Measurements from ENCODE around the gene HSD17B3.
"Not testable (repeated sequence)": the region's sequence is repeated elsewhere in the genome, so short reads cannot be mapped to it uniquely, and the experiment has no call there.

HSD17B3 gene

GRCh38 chr9:96189995-96190394, 112.0 kb downstream of the HSD17B3 start:
- Histone ChIP-seq H3K4me1 (ENCODE audit: insufficient read depth, low read length, poor library complexity, severe bottlenecking) (no peaks in the 10 kb centered on the region), H3K9me2 (replicated peaks; ENCODE audit: low read depth, low read length) (no peaks in the 10 kb centered on the region), H3K9ac (ENCODE audit: low read depth, low read length, poor library complexity, severe bottlenecking) (no peak overlapping the region), H4K20me1 (ENCODE audit: insufficient read depth, low read length, poor library complexity, severe bottlenecking) (no peaks in the 10 kb centered on the region), H3K36me3 (ENCODE audit: insufficient read depth, low read length) (no peaks in the 10 kb centered on the region), H2AFZ (ENCODE audit: low read length) (no peak overlapping the region), H3K27me3 (ENCODE audit: insufficient read depth, low read length, poor library complexity, severe bottlenecking) (peaks cover 5% of the 10 kb centered on the region), H3K4me3 (ENCODE audit: low read length, poor library complexity, severe bottlenecking) (no peak overlapping the region), H3K9me3 (ENCODE audit: insufficient read depth, low read depth, low read length) (peaks cover 6% of the 10 kb centered on the region), H3F3A (ENCODE audit: low read depth) (no peaks in the 10 kb centered on the region), H3K4me2 (ENCODE audit: low read depth, low read length, poor library complexity, severe bottlenecking) (no peak overlapping the region), H3K79me2 (ENCODE audit: insufficient read depth, low read length) (no peaks in the 10 kb centered on the region)
- TF ChIP-seq CTCF (conservative IDR thresholded peaks at IDR 0.05; ENCODE audit: low read length) = no peak
- no peak for TF ChIP-seq EZH2phosphoT487 (IDR thresholded peaks at IDR 0.05; ENCODE audit: borderline replicate concordance)

- not testable (repeated sequence) for H3K4me3 ChIP-seq (ENCODE audit: low read length, poor library complexity, severe bottlenecking); H3K4me1 ChIP-seq (ENCODE audit: insufficient read depth, low read length, poor library complexity, severe bottlenecking); H2AFZ ChIP-seq (ENCODE audit: low read length); H3F3A ChIP-seq (ENCODE audit: low read depth); H3K79me2 ChIP-seq (ENCODE audit: insufficient read depth, low read length); H3K36me3 ChIP-seq (ENCODE audit: insufficient read depth, low read length); H3K27me3 ChIP-seq (ENCODE audit: insufficient read depth, low read length, poor library complexity, severe bottlenecking); H3K9ac ChIP-seq (ENCODE audit: low read depth, low read length, poor library complexity, severe bottlenecking); H3K9me3 ChIP-seq (ENCODE audit: insufficient read depth, low read depth, low read length); H4K20me1 ChIP-seq (ENCODE audit: insufficient read depth, low read length, poor library complexity, severe bottlenecking); H3K9me2 ChIP-seq (replicated peaks; ENCODE audit: low read depth, low read length); H3K4me2 ChIP-seq (ENCODE audit: low read depth, low read length, poor library complexity, severe bottlenecking)
Observed at GRCh38 chr9:96189581-96189980, 112.4 kb downstream of the HSD17B3 start.

GRCh38 chr9:96188571-96188970, 113.4 kb downstream of the HSD17B3 start:
- Histone ChIP-seq H3K9me2 (replicated peaks; ENCODE audit: low read depth, low read length) (no peaks in the 10 kb centered on the region), H3K36me3 (ENCODE audit: insufficient read depth, low read length) (no peaks in the 10 kb centered on the region), H3K79me2 (ENCODE audit: insufficient read depth, low read length) (no peaks in the 10 kb centered on the region), H3K4me1 (ENCODE audit: insufficient read depth, low read length, poor library complexity, severe bottlenecking) (no peaks in the 10 kb centered on the region), H3K4me2 (ENCODE audit: low read depth, low read length, poor library complexity, severe bottlenecking) (no peak overlapping the region), H2AFZ (ENCODE audit: low read length) (no peak overlapping the region), H3K9ac (ENCODE audit: low read depth, low read length, poor library complexity, severe bottlenecking) (no peak overlapping the region), H3F3A (ENCODE audit: low read depth) (no peaks in the 10 kb centered on the region), H3K9me3 (ENCODE audit: insufficient read depth, low read depth, low read length) (peaks cover 6% of the 10 kb centered on the region), H3K4me3 (ENCODE audit: low read length, poor library complexity, severe bottlenecking) (no peak overlapping the region), H3K27me3 (ENCODE audit: insufficient read depth, low read length, poor library complexity, severe bottlenecking) (peaks cover 5% of the 10 kb centered on the region), H4K20me1 (ENCODE audit: insufficient read depth, low read length, poor library complexity, severe bottlenecking) (no peaks in the 10 kb centered on the region)
- TF ChIP-seq CTCF (conservative IDR thresholded peaks at IDR 0.05; ENCODE audit: low read length) = no peak
- TF ChIP-seq EZH2phosphoT487 (IDR thresholded peaks at IDR 0.05; ENCODE audit: borderline replicate concordance) = no peak

GRCh38 chr9:96187151-96187555, 114.8 kb downstream of the HSD17B3 start:
- Histone ChIP-seq H3K4me1 (ENCODE audit: insufficient read depth, low read length, poor library complexity, severe bottlenecking) (no peaks in the 10 kb centered on the region), H3K36me3 (ENCODE audit: insufficient read depth, low read length) (no peaks in the 10 kb centered on the region), H3K9ac (ENCODE audit: low read depth, low read length, poor library complexity, severe bottlenecking) (no peak overlapping the region), H3K9me3 (ENCODE audit: insufficient read depth, low read depth, low read length) (peaks cover 6% of the 10 kb centered on the region), H3K27me3 (ENCODE audit: insufficient read depth, low read length, poor library complexity, severe bottlenecking) (peaks cover 5% of the 10 kb centered on the region), H2AFZ (ENCODE audit: low read length) (no peak overlapping the region), H4K20me1 (ENCODE audit: insufficient read depth, low read length, poor library complexity, severe bottlenecking) (no peaks in the 10 kb centered on the region), H3K79me2 (ENCODE audit: insufficient read depth, low read length) (no peaks in the 10 kb centered on the region), H3K9me2 (replicated peaks; ENCODE audit: low read depth, low read length) (no peaks in the 10 kb centered on the region), H3F3A (ENCODE audit: low read depth) (no peaks in the 10 kb centered on the region), H3K4me3 (ENCODE audit: low read length, poor library complexity, severe bottlenecking) (no peak overlapping the region), H3K4me2 (ENCODE audit: low read depth, low read length, poor library complexity, severe bottlenecking) (no peak overlapping the region)
- TF ChIP-seq EZH2phosphoT487 (IDR thresholded peaks at IDR 0.05; ENCODE audit: borderline replicate concordance) = no peak
- TF ChIP-seq CTCF (conservative IDR thresholded peaks at IDR 0.05; ENCODE audit: low read length) = no peak
